HG03039 (cell line): ENCODE data around the gene NES.
A peak's percentile ranks its signal among the peaks of the same experiment; 100 is the strongest.
"Not testable (repeated sequence)": the region's sequence is repeated elsewhere in the genome, so short reads cannot be mapped to it uniquely, and the experiment has no call there.

Source experiments
- ATAC-seq: cut with Tn5 transposase; IDR thresholded peaks from one replicate; pipeline ENCODE4 v1.9.1; 2021; ENCODE audit warnings: mild to moderate bottlenecking, moderate library complexity; ENCODE audit not compliant: unreplicated experiment

NES gene

GRCh38 chr1:156648951-156649350 lies 28.3 kb downstream of the NES start:
- ATAC-seq = no peak

- ATAC-seq = no peak
Measured at GRCh38 chr1:156648496-156648895, 28.7 kb downstream of the NES start.

GRCh38 chr1:156647351-156647750 lies 29.9 kb downstream of the NES start:
- ATAC-seq = no peak

GRCh38 chr1:156646738-156647211 lies 30.4 kb downstream of the NES start:
- ATAC-seq = no peak

- no peak for ATAC-seq
Measured at GRCh38 chr1:156645666-156646065, 31.5 kb downstream of the NES start.

- ATAC-seq = no peak
Measured at GRCh38 chr1:156645056-156645455, 32.2 kb downstream of the NES start.

GRCh38 chr1:156644640-156645039 lies 32.6 kb downstream of the NES start:
- ATAC-seq = no peak

GRCh38 chr1:156644146-156644545 lies 33.1 kb downstream of the NES start:
- ATAC-seq = no peak

GRCh38 chr1:156643778-156644092 lies 33.5 kb downstream of the NES start:
- peak; percentile 49 for ATAC-seq

- no peak for ATAC-seq
Measured at GRCh38 chr1:156643049-156643777, 34.0 kb downstream of the NES start.

- no peak for ATAC-seq
Measured at GRCh38 chr1:156642265-156643048, 34.8 kb downstream of the NES start.

GRCh38 chr1:156641761-156642264 lies 35.4 kb downstream of the NES start, which contains the start of gene BCAN:
TSS of gene BCAN (plus strand) at chr1:156642117. CDS start at chr1:156646055, 3,938 bp downstream.
- no peak for ATAC-seq

- ATAC-seq = no peak
Measured at GRCh38 chr1:156640842-156641706, 36.1 kb downstream of the NES start.

- ATAC-seq = no peak
Measured at GRCh38 chr1:156639601-156640101, 37.6 kb downstream of the NES start.

- no peak for ATAC-seq
Measured at GRCh38 chr1:156638189-156638985, 38.8 kb downstream of the NES start.

- no peak for ATAC-seq
Measured at GRCh38 chr1:156632355-156632754, 44.9 kb downstream of the NES start.

GRCh38 chr1:156631152-156631551 lies 46.1 kb downstream of the NES start:
- ATAC-seq = not testable (repeated sequence)

GRCh38 chr1:156629823-156630449 lies 47.3 kb downstream of the NES start:
- ATAC-seq = no peak

GRCh38 chr1:156627313-156627880 lies 49.8 kb downstream of the NES start:
- ATAC-seq = no peak
